T47D (cell line): Measurements from ENCODE around the gene L2HGDH.
A peak's percentile ranks its signal among the peaks of the same experiment; 100 is the strongest.

Experiments
- DNase-seq, 2 experiments: peaks; one replicate each; pipeline versions ENCODE4 v3.0.0 to v3.0.0-alpha.2; 2011 to 2012; ENCODE audit warnings: low read depth in 1 of 2, low spot score in 1 of 2
- JUND ChIP-seq: IDR thresholded peaks from 2 replicates; pipeline ENCODE4 v1.6.1; 2012; ENCODE audit warnings: low read depth
- in situ Hi-C: cut with HindIII; loops from 2 replicates; pipeline ENCODE4 v1.10.0; 2016; ENCODE audit warnings: low sequenced_read_pairs, low pct_unique_long_range_greater_than_20kb

The L2HGDH gene

DNA sequence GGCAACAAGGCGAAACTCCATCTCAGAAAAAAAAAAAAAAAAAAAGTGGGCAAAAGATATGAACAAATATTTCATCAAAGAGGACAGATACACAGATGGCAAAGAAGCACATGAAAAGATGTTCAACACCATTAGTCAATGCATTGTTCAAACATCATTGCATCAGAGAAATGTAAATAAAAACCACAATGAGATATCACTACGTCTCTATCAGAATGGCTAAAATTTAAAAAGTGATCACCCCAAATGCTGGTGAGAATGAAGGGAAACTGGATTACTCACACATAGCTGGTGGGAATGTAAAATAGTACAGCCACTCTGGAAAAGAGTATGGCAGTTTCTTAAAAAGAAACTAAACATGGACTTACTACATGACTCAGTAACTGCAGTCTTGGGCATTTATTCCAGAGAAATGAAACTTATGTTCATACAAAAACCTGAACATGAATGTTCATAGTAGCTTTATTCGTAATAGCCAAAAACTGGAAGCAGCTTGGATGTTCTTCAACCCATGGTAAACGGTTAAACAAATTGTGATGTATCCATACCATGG is 3.6 kb downstream of the L2HGDH start:
- in situ Hi-C loops, result no loop called here
- no peak for TF ChIP-seq JUND
- no peak for DNase-seq

DNA sequence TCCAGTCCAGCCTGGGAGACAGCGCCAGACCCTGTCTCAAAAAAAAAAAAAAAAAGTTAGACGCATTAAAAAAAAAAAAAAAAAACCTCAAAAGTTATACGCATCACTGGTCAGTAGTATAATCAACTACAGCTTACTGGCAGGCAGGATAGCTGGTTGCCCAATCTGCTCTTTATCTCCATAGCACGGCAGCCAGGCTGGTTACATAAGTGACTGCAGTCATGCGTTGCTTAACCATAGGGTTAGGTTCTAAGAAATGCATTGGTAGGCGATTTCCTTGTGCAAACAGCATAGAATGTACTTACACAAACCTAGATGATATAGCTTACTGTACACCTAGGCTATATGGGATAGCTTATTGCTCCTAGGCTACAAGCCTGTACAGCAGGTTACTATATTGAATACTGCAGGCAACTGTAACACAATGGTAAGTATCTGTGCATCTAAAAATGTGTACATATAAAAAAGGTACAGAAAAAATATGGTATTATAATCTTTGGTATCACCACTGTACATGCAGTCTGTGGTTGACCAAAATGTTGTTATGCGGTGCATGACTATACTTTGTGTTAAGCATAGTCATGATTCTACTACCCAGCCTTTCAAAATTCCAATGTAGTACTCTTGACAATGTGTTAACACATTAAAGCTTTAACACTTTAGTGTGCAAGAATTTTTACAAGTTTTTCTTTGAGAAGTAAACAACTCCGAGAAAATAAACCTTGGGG is 8.1 kb downstream of the L2HGDH start:
- peak in 1 of 2 experiments; percentile 26 for DNase-seq
- TF ChIP-seq JUND, result no peak
- in situ Hi-C loops, result no loop called here

DNA sequence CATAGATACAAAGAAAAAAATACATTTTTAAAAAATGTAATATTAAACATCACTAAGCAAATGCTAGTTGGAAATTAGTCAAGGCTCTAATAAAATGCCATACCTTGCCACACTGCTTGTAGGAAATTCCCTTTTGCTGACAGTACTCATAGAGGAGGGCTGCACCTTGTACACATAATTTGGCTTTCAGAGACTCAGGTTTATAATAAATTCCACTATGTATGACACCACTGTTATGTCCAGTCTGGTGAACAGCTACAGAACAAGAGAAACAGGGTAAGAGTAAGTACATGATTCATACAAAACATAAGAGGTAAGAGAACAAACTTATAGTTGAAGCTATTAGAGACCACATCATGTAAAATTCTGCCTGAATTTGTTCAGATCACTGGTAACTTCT is 10.1 kb downstream of the L2HGDH start:
- in situ Hi-C loops, result no loop called here
- TF ChIP-seq JUND, result no peak

DNA sequence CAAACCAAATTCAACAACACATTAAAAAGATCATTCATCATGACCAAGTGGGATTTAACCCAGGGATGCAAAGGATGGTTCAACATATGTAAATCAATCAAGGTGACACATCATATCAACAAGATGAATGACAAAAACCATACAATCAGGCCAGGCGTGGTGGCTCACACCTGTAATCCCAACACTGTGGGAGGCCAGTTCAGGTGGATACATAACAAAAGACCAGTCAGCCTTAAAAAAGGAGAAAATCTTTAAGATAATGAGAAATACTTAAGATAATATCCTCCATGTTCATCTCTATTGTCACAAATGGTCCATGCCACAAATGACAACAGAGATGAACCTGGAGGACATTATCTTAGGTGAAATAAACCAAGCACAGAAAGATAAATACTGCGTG is 12.4 kb downstream of the L2HGDH start:
- DNase-seq, result no peak
- in situ Hi-C loops, result no loop called here
- no peak for TF ChIP-seq JUND

More for the DNA sequence above, 10.1 kb downstream of the L2HGDH start:
- DNase-seq, result no peak

DNA sequence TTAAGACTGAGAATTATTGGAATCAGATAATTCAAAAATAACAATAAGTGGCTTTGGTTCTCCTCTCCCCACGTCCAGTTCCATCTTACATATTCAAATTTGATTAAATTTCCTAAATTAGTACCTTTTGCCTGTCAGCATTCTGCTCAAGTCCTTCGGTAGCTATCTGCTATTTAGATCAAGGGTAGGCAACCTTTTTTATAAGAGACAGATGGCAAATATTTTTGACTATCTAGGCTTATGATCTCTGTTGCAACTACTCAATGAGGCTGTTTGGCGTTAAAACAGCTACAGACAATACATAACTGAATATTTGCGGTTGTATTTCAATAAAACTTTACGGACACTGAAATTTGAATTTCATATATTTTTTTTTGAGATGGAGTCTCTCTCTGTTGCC is 21.7 kb downstream of the L2HGDH start:
- no peak for TF ChIP-seq JUND
- no peak for DNase-seq
- in situ Hi-C loops, result no loop called here

DNA sequence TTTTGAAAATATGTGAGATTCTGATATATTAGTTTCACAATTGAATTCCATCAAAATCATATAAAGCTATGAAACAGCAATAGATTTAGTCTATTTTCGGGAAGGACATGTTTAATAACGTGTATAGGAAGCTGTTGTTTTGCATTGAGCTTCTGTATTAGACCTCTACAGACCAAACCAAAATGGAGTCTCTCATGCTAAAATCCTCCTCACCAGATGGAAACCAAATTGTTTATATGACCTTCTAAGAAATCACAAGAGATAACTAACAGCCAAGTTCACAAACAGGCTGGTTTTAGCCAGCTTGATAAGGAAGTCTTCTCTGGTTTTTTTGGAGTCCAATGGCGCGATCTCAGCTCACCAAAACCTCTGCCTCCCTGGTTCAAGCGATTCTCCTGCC is 23.9 kb downstream of the L2HGDH start:
- no peak for DNase-seq
- in situ Hi-C loops, result no loop called here
- no peak for TF ChIP-seq JUND

DNA sequence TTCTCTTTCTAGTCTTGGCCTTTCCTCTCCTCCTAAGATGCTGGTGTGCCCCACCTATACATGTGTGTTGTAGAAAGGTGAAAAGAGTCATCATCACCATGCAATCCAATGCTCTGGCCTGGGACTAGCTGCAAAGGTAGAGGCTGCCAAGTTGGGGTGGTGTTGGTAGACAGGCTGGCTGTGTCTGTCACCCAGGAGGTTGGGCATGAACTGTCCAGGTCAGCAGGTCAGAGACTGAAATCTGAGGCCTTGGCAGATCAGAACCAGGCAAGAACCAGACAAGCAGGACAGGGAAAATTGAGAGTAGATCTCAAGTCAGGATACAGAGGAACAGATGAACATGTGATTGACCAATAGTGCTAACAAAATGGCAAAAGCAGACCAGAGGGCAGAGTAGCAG is 26.2 kb downstream of the L2HGDH start:
- in situ Hi-C loops, result no loop called here
- no peak for DNase-seq
- no peak for TF ChIP-seq JUND

DNA sequence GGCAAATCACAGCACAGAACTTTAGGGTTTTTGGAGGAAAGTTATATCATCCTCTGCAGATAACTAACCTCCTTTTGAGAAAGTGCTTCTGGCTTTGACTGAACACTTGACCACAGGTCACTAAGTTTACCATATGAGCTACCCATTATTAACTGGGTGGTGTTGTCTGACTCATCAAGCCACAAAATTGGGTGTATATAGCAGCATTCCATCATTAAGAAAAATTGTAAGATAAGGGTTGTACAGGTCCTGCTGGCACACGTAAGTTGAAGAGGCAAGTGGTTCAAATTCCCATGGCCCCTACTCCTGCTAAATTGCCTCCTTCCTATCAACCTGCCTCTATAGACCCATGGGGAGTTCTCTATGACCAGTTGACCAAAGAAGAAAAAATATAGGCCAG is 39.5 kb downstream of the L2HGDH start:
- in situ Hi-C loops, result no loop called here
- no peak for TF ChIP-seq JUND
- no peak for DNase-seq

DNA sequence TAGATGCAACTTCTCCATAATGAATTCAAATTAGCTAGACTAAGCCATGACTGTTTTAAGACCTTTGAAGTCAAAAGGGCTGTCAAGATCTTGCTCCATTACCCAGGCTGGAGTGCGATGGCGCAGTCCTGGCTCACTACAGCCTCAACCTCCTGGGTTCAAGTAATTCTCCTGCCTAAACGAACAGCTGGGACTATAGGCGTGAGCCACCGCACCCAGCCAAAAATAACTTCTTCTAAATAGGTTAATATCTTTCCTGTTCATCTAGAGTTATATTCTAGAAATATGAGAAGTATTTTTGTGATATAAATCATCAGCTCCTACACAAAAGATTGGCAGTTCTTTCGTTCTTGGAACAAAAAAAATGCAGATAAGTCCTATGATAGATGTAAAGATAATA is 41.1 kb downstream of the L2HGDH start:
- in situ Hi-C loops, result no loop called here
- TF ChIP-seq JUND, result no peak

DNA sequence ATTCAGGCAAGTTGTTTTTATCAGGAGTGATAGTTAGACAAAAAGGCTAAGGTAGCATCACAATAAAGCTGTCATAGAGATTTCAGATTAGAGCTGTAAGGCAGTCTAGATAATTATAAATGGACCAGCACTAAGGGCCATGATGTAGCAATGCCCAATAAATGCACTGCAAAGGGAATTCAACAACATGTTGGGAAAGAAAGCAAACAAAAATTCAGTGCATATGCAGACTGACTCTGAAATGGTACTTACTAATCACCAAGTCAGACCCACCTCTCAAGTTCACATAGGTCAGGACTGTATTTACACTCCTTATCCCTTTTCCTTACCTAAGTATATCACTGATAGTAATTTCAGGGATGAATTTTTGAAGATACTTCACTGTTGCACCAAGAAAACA is 47.0 kb downstream of the L2HGDH start:
- in situ Hi-C loops, result no loop called here
- TF ChIP-seq JUND, result no peak
- DNase-seq, result no peak

More for the DNA sequence above, 41.1 kb downstream of the L2HGDH start:
- DNase-seq, result no peak

DNA sequence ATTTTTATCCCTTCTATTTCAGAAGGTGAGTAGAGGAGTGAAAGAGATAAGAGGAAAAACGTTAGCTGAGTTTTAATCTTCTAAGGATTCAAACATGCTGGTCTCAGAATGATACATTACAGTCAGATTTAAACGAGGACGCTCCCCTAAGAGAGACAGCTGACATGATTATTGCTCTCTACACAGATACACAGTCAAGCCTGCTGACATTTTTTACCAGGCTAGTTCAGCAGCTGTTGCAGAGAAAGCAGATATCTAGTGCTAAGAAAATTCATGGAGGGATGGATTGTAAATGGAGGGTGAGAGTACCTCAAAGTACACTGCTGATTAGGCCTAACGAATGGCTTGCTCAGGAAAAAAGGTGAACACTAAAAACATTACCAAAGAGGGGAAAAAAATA is 48.7 kb downstream of the L2HGDH start:
- DNase-seq, result no peak
- in situ Hi-C loops, result no loop called here
- TF ChIP-seq JUND, result no peak

DNA sequence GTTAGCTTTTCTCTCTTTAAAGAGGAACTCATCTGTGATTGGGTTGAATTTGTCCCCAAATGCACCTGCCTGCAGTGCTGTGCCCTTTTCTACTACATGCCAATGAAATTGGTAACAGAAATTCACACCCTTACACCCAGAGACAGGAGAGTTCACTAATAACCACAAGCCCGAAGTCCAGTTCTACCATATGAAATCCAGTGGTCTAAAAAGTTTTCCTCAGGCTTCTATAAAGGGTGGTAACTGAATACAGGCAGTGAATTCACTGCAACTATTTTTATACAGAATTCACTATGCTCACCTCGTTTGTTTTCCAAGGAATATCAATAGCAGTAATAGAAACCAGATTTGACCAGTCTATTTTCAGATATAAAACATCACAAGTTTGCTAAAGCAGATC is 49.2 kb downstream of the L2HGDH start:
- TF ChIP-seq JUND, result no peak
- in situ Hi-C loops, result no loop called here
- no peak for DNase-seq

DNA sequence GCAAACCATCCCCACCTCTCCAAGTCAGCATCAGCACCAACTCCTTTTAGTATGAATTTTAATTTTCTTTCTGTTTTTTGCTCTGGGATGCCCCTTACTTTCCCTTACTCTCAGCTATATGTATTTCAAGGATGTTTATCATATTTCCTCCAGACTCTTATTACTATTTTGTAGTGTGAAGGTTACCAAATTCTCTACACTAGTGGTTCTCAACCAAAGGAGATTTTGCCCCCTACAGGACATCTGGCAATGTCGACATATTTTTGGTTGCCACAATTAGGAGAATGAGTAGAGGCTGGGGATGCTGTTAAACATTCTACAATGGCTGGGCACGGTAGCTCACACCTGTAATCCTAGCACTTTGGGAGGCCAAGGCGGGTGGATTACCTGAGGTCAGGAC is 51.5 kb downstream of the L2HGDH start:
- DNase-seq, result peak; percentile 30 to 75
- in situ Hi-C loops, result no loop called here
- TF ChIP-seq JUND, result no peak

DNA sequence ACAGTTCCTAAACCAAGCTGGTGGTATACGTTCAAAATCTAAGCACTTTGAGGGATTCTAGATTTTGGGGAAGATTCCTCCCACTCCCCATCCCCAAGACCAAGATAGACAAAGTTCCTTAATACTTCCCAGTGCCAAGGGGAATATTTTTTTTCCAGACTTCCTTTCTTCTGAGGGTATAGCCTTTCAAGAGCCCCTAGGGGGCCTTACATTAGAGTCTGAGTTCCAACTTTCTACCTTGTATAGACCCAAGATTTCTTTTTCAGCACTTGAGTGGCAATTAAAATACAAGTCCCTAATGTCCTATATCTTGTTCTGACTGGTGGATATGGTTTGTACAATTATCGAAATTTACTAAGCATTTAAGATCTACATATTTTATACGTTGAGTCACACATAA is 52.0 kb downstream of the L2HGDH start:
- in situ Hi-C loops, result no loop called here

More for the DNA sequence above, 52.0 kb downstream of the L2HGDH start:
- no peak for TF ChIP-seq JUND
- DNase-seq, result no peak
